Calu3 (cell line): ENCODE results near the gene TFB1M. TPM values are rescaled to one million over a fixed set of nuclear protein-coding genes. Genes with fewer than 3 reads are reported as not detected.

Experiments used
- BruUV-seq: library from RNA; stranded (reverse); fragments of 400-500 nt; replicated peaks from 2 replicates; lab custom pipeline; 2021; lab: Mats Ljungman, UMichigan
- CTCF ChIA-PET: fragments of 300-600 bp; sonication (Branson Sonifier 250); formaldehyde crosslinking; loops from one replicate; lab custom pipeline; 2022; ENCODE audit warnings: antibody characterized with exemption; lab: Charles Lee
- DNase-seq: peaks from one replicate; pipeline ENCODE4 v3.0.0; 2022
- H3K27ac Mint-ChIP-seq: one replicate; pipeline ENCODE4 v1.8.0; 2022; ENCODE audit warnings: mixed read lengths; ENCODE audit not compliant: unreplicated experiment
- H3K27me3 Mint-ChIP-seq: one replicate; pipeline ENCODE4 v1.8.0; 2022; ENCODE audit warnings: mixed read lengths; ENCODE audit not compliant: unreplicated experiment
- H3K36me3 Mint-ChIP-seq: one replicate; pipeline ENCODE4 v1.8.0; 2022; ENCODE audit warnings: mild to moderate bottlenecking, moderate library complexity, mixed read lengths; ENCODE audit not compliant: insufficient read depth, unreplicated experiment
- H3K4me1 Mint-ChIP-seq: one replicate; pipeline ENCODE4 v1.8.0; 2022; ENCODE audit warnings: mild to moderate bottlenecking, low read depth, mixed read lengths; ENCODE audit not compliant: unreplicated experiment
- H3K4me3 Mint-ChIP-seq: one replicate; pipeline ENCODE4 v1.8.0; 2022; ENCODE audit warnings: mild to moderate bottlenecking, low read depth, moderate library complexity, mixed read lengths; ENCODE audit not compliant: unreplicated experiment
- H3K9me3 Mint-ChIP-seq: one replicate; pipeline ENCODE4 v1.8.0; 2022; ENCODE audit warnings: low read depth, mixed read lengths; ENCODE audit not compliant: unreplicated experiment
- intact Hi-C: fragments of 100-400 bp; cut with micrococcal nuclease; formaldehyde crosslinking; loops from one replicate; pipeline ENCODE4 v1.10.0; 2022; ENCODE audit not compliant: unreplicated experiment
- total RNA-seq: library from RNA; stranded (reverse); gene quantifications from 2 replicates; pipeline ENCODE4 v1.2.3, GENCODE V29; 2022
- TF ChIP-seq, protein P1 (sequence below): fragments of 200-600 bp; IDR thresholded peaks from one replicate; pipeline ENCODE4 v1.8.0; 2022; ENCODE audit warnings: antibody characterized with exemption; ENCODE audit not compliant: unreplicated experiment

The TFB1M gene
- total RNA-seq, 1 experiment from 2014 or later: 27.4 TPM

- CTCF ChIA-PET: no interaction called here
- peaks cover 4% of the 10 kb centered on the region for H3K36me3 Mint-ChIP-seq
Measured at GRCh38 chr6:155287762-155288161, 26.5 kb downstream of the TFB1M start.

DNA sequence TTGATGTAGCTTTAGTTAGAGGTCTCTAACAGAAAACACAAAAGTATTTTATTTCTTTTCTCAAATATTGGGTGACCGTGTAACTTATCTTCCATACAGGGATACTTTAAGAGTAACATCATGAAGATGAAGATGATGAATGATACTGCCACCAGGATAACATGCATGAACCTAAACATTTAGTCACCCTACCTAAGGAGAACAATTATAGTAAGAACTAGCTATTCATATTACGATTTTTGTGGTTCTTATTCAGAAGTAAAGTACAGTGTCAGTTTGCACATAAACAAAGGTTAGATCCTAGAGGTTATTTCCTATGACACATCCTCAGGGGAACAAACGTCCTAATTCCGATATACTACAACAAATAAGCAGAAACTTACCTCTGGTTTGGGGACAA is 29.5 kb downstream of the TFB1M start:
- Mint-ChIP-seq H3K4me3 (no peak overlapping the region), H3K9me3 (no peaks in the 10 kb centered on the region), H3K27me3 (no peaks in the 10 kb centered on the region), H3K27ac (no peak overlapping the region), H3K4me1 (no peaks in the 10 kb centered on the region), H3K36me3 (no peaks in the 10 kb centered on the region)
- TF ChIP-seq, protein P1, sequence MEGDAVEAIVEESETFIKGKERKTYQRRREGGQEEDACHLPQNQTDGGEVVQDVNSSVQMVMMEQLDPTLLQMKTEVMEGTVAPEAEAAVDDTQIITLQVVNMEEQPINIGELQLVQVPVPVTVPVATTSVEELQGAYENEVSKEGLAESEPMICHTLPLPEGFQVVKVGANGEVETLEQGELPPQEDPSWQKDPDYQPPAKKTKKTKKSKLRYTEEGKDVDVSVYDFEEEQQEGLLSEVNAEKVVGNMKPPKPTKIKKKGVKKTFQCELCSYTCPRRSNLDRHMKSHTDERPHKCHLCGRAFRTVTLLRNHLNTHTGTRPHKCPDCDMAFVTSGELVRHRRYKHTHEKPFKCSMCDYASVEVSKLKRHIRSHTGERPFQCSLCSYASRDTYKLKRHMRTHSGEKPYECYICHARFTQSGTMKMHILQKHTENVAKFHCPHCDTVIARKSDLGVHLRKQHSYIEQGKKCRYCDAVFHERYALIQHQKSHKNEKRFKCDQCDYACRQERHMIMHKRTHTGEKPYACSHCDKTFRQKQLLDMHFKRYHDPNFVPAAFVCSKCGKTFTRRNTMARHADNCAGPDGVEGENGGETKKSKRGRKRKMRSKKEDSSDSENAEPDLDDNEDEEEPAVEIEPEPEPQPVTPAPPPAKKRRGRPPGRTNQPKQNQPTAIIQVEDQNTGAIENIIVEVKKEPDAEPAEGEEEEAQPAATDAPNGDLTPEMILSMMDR: no peak
- intact Hi-C loops: no loop called here
- DNase-seq: no peak
- CTCF ChIA-PET: no interaction called here
- BruUV-seq: no TSS peak

More at GRCh38 chr6:155287762-155288161, 26.5 kb downstream of the TFB1M start:
- no TSS peak for BruUV-seq
- intact Hi-C loops: no loop called here
- Mint-ChIP-seq H3K27me3 (no peaks in the 10 kb centered on the region), H3K9me3 (no peaks in the 10 kb centered on the region), H3K4me1 (no peaks in the 10 kb centered on the region), H3K27ac (no peak overlapping the region), H3K4me3 (no peak overlapping the region)
- TF ChIP-seq, protein P1: no peak
- no peak for DNase-seq

GRCh38 chr6:155278319-155279049 is 35.8 kb downstream of the TFB1M start:
- intact Hi-C loops: no loop called here
- Mint-ChIP-seq H3K4me1 (peaks cover 4% of the 10 kb centered on the region), H3K27me3 (no peaks in the 10 kb centered on the region), H3K36me3 (peaks cover 2% of the 10 kb centered on the region), H3K27ac (no peak overlapping the region), H3K4me3 (no peak overlapping the region), H3K9me3 (no peaks in the 10 kb centered on the region)
- no TSS peak for BruUV-seq
- no peak for DNase-seq
- TF ChIP-seq, protein P1: no peak
- CTCF ChIA-PET: no interaction called here

GRCh38 chr6:155276638-155277037 is 37.6 kb downstream of the TFB1M start:
- Mint-ChIP-seq H3K4me3 (no peak overlapping the region), H3K27ac (no peak overlapping the region), H3K4me1 (peaks cover 8% of the 10 kb centered on the region), H3K27me3 (no peaks in the 10 kb centered on the region), H3K9me3 (no peaks in the 10 kb centered on the region), H3K36me3 (peaks cover 5% of the 10 kb centered on the region)
- BruUV-seq: no TSS peak
- TF ChIP-seq, protein P1: no peak
- intact Hi-C loops: no loop called here
- DNase-seq: no peak
- CTCF ChIA-PET: no interaction called here
